B cell (primary cell): ENCODE data around the gene F2R. TPM values are rescaled to one million over a fixed set of nuclear protein-coding genes. Genes with fewer than 3 reads are reported as not detected.

Experiments used
- ATAC-seq: fragments of 200-7000 bp; cut with Tn5 transposase; one replicate; pipeline ENCODE4 v1.10.0; 2021; ENCODE audit warnings: low read depth, mild to moderate bottlenecking, moderate number of reproducible peaks, moderate library complexity
- CTCF ChIA-PET: fragments of 350-600 bp; sonication (Branson Sonifier 250); formaldehyde crosslinking; loops from one replicate; lab custom pipeline; 2021; ENCODE audit warnings: antibody characterized with exemption, inconsistent platforms; lab: Charles Lee
- POLR2A ChIA-PET: fragments of 350-600 bp; sonication (Branson Sonifier 250); formaldehyde crosslinking; loops from one replicate; lab custom pipeline; 2021; ENCODE audit warnings: antibody characterized with exemption; lab: Charles Lee
- DNase-seq: peaks from one replicate; pipeline ENCODE4 v3.0.0; 2013
- H2AFZ ChIP-seq: 2 replicates; pipeline ENCODE4 v1.6.1; 2012; ENCODE audit warnings: mild to moderate bottlenecking, low read depth, low read length; ENCODE audit not compliant: insufficient read depth, poor library complexity, severe bottlenecking
- H3K27ac ChIP-seq, 2 donors: 1 replicate in 1 of 2; 2 replicates in 1 of 2; pipeline ENCODE4 v1.5.1; 2012 to 2013; ENCODE audit warnings: low read length in 2 of 2, mild to moderate bottlenecking in 2 of 2, moderate library complexity in 1 of 2
- H3K27me3 ChIP-seq, 4 experiments: fragments of 200-600 bp in 1 of 4; sonication (generic) in 1 of 4; replicated peaks in 1 of 4; 1 replicate in 2 of 4; 2 replicates in 2 of 4; pipeline versions ENCODE4 v1.6.1 to v1.7.0; 2013 to 2016; ENCODE audit warnings: low read length in 3 of 4, mild to moderate bottlenecking in 2 of 4, mixed read lengths in 1 of 4, moderate library complexity in 1 of 4; ENCODE audit not compliant: insufficient read depth in 4 of 4, control insufficient read depth in 3 of 4; ENCODE audit errors: control extremely low read depth in 1 of 4
- H3K36me3 ChIP-seq, 2 experiments: replicated peaks in 1 of 2; 1 replicate in 1 of 2; 2 replicates in 1 of 2; pipeline versions ENCODE4 v1.6.1 to v1.7.1; 2013; ENCODE audit warnings: low read length in 1 of 2; ENCODE audit not compliant: insufficient read depth in 2 of 2, control insufficient read depth in 1 of 2; ENCODE audit errors: control extremely low read depth in 1 of 2, extremely low read depth in 1 of 2
- H3K4me1 ChIP-seq, 2 donors: fragments of 200-600 bp in 1 of 2; sonication (generic) in 1 of 2; 1 replicate in 1 of 2; 2 replicates in 1 of 2; pipeline versions ENCODE4 v1.5.1 to v1.6.1; 2013 to 2017; ENCODE audit warnings: low read length in 2 of 2; ENCODE audit not compliant: control insufficient read depth in 2 of 2, insufficient read depth in 2 of 2
- H3K4me2 ChIP-seq: replicated peaks from 2 replicates; pipeline ENCODE3; 2012; ENCODE audit warnings: mild to moderate bottlenecking, low read depth, low read length; ENCODE audit not compliant: poor library complexity, severe bottlenecking
- H3K4me3 ChIP-seq, 5 experiments: fragments of 200-600 bp in 1 of 5; sonication (generic) in 1 of 5; 1 replicate in 3 of 5; 2 replicates in 2 of 5; pipeline versions ENCODE4 v1.5.1 to v1.7.0; 2011 to 2016; ENCODE audit warnings: low read length in 4 of 5, mild to moderate bottlenecking in 4 of 5, low read depth in 2 of 5, control low read depth in 1 of 5, moderate library complexity in 1 of 5; ENCODE audit not compliant: insufficient read depth in 1 of 5; ENCODE audit errors: control extremely low read depth in 1 of 5, extremely low read depth in 1 of 5
- H3K79me2 ChIP-seq: fragments of 200-600 bp; sonication (generic); one replicate; pipeline ENCODE4 v1.6.0; 2016; ENCODE audit warnings: low read length; ENCODE audit not compliant: control insufficient read depth, insufficient read depth
- H3K9ac ChIP-seq: fragments of 200-600 bp; sonication (generic); 2 replicates; pipeline ENCODE4 v1.6.1; 2017; ENCODE audit warnings: mild to moderate bottlenecking, low read length, moderate library complexity
- H3K9me3 ChIP-seq, 3 donors: one replicate each; pipeline versions ENCODE4 v1.6.1 to v1.7.1; 2013; ENCODE audit warnings: low read length in 2 of 3; ENCODE audit not compliant: control insufficient read depth in 2 of 3, insufficient read depth in 1 of 3; ENCODE audit errors: control extremely low read depth in 1 of 3
- H4K20me1 ChIP-seq: 2 replicates; pipeline ENCODE4 v1.6.0; 2012; ENCODE audit warnings: mild to moderate bottlenecking, low read length; ENCODE audit not compliant: insufficient read depth, control insufficient read depth, poor library complexity, severe bottlenecking
- H3K27ac Mint-ChIP-seq: one replicate; pipeline ENCODE4 v1.8.0; 2021; ENCODE audit warnings: mixed read lengths
- H3K27me3 Mint-ChIP-seq: one replicate; pipeline ENCODE4 v1.8.0; 2021; ENCODE audit warnings: mixed read lengths
- H3K4me1 Mint-ChIP-seq: one replicate; pipeline ENCODE4 v1.8.0; 2021; ENCODE audit warnings: mixed read lengths
- H3K4me3 Mint-ChIP-seq: one replicate; pipeline ENCODE4 v1.8.0; 2021; ENCODE audit warnings: mixed read lengths
- H3K9me3 Mint-ChIP-seq: one replicate; pipeline ENCODE4 v1.8.0; 2022; ENCODE audit warnings: mixed read lengths; ENCODE audit not compliant: insufficient read depth
- EZH2 ChIP-seq: IDR thresholded peaks from 2 replicates; pipeline ENCODE4 v1.6.1; 2012; ENCODE audit warnings: borderline replicate concordance, low read depth, mild to moderate bottlenecking, moderate library complexity, low read length; ENCODE audit not compliant: insufficient read depth, poor library complexity, severe bottlenecking
- intact Hi-C: fragments of 100-400 bp; cut with micrococcal nuclease; formaldehyde crosslinking; loops from one replicate; pipeline ENCODE4 v1.10.0; 2022
- polyA plus RNA-seq: library from polyadenylated mRNA; depleted of rRNA; stranded (reverse); fragments of >200 nt; gene quantifications from 2 replicates; pipeline ENCODE4 v1.2.3, GENCODE V29; 2012
- total RNA-seq, 2 donors: library from RNA; stranded (reverse); fragments of 120-200 nt in 1 of 2; gene quantifications; 1 replicate in 1 of 2; 2 replicates in 1 of 2; pipeline versions ENCODE4 v1.2.3 to v1.2.4, GENCODE V29; 2013 to 2022
- TF ChIP-seq, protein P1 (sequence below): fragments of 200-600 bp; IDR thresholded peaks from one replicate; pipeline ENCODE4 v1.8.0; 2022; ENCODE audit warnings: antibody characterized with exemption, mild to moderate bottlenecking

F2R gene
- total and polyA plus RNA-seq, 2 donors (not counting 1 experiment from before 2014, with no cell fraction given) = 0.25 to 1.4 TPM

DNA sequence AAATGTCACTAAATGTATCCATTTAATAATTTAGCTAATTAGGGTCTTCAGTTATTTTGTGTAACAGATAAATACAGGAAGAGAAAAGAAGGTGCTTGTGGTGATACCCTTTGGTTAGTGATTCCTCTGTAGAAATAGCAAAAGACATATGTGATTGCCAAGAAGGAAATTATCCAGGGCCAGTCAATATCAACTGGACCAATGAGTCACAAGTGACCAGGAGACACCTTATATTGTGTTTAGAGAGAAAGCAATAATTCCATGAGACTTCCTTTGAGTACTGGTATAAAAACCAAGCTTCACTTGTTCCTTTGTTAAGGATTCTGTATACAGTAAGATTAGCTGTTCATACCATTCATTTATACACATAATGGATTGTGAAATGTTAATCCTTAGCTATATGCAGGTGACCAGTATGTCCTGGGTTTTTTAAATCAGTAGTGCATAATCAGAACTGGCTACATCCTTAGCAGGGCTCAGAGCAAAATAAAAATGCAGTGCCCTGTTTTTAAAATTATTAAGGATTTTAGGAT, 11.7 kb upstream of the F2R start:
- Histone ChIP-seq H3K4me1 (peaks cover 3 to 5% of the 10 kb centered on the region in 2 donors), H3K9me3 (no peaks in the 10 kb centered on the region), H3K4me2 (no peak overlapping the region), H4K20me1 (no peaks in the 10 kb centered on the region), H3K27ac (no peak overlapping the region), H3K4me3 (no peak overlapping the region), H3K9ac (no peak overlapping the region), H2AFZ (no peak overlapping the region), H3K36me3 (peaks cover 0 to 8% of the 10 kb centered on the region in 2 experiments), H3K27me3 (no peaks in the 10 kb centered on the region), H3K79me2 (no peaks in the 10 kb centered on the region)
- no peaks in the 10 kb centered on the region for H3K9me3 Mint-ChIP-seq
- H3K27ac Mint-ChIP-seq = no peak overlapping the region
- H3K4me3 Mint-ChIP-seq = no peak overlapping the region
- ATAC-seq (no peak), DNase-seq (no peak)
- peaks cover 6% of the 10 kb centered on the region for H3K4me1 Mint-ChIP-seq
- intact Hi-C loops = no loop called here
- no peak for TF ChIP-seq EZH2
- TF ChIP-seq, protein P1, sequence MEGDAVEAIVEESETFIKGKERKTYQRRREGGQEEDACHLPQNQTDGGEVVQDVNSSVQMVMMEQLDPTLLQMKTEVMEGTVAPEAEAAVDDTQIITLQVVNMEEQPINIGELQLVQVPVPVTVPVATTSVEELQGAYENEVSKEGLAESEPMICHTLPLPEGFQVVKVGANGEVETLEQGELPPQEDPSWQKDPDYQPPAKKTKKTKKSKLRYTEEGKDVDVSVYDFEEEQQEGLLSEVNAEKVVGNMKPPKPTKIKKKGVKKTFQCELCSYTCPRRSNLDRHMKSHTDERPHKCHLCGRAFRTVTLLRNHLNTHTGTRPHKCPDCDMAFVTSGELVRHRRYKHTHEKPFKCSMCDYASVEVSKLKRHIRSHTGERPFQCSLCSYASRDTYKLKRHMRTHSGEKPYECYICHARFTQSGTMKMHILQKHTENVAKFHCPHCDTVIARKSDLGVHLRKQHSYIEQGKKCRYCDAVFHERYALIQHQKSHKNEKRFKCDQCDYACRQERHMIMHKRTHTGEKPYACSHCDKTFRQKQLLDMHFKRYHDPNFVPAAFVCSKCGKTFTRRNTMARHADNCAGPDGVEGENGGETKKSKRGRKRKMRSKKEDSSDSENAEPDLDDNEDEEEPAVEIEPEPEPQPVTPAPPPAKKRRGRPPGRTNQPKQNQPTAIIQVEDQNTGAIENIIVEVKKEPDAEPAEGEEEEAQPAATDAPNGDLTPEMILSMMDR = no peak
- ChIA-PET CTCF (no interaction called here), POLR2A (no interaction called here)
- H3K27me3 Mint-ChIP-seq = no peaks in the 10 kb centered on the region

DNA sequence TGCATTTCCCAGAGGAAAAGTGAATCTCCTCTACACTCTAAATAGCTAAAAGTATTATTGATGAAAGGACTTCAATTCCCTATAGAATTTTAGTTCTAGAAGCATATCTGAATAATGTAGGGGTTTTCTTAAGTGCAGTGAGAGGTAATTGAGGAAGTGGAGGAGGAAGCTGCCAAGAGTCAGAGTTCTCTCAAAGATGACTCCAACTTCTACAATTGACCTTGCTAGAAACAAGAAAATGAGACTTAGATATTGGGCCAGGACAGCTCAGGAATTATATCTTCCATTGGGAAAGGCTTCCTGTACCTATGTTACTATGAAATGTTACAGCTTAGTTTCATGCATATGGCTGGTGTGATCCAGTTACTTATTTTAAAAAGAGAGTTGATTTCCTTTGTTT, 10.4 kb upstream of the F2R start:
- no peak overlapping the region for H3K9ac ChIP-seq
- TF ChIP-seq, protein P1 = no peak
- no peak for TF ChIP-seq EZH2
- no peak overlapping the region for H3K4me2 ChIP-seq
- intact Hi-C loops = no loop called here
- H3K4me1 Mint-ChIP-seq = peaks cover 6% of the 10 kb centered on the region
- H3K4me1 ChIP-seq = peaks cover 3 to 5% of the 10 kb centered on the region in 2 donors
- no peak overlapping the region for H3K4me3 Mint-ChIP-seq
- H3K79me2 ChIP-seq = no peaks in the 10 kb centered on the region
- no peaks in the 10 kb centered on the region for H4K20me1 ChIP-seq
- no peak overlapping the region for H3K27ac ChIP-seq
- ATAC-seq = no peak
- no peak overlapping the region for H3K27ac Mint-ChIP-seq
- POLR2A ChIA-PET = no interaction called here
- no peaks in the 10 kb centered on the region for H3K9me3 Mint-ChIP-seq
- H3K4me3 ChIP-seq = no peak overlapping the region
- H3K9me3 ChIP-seq = no peaks in the 10 kb centered on the region
- no peaks in the 10 kb centered on the region for H3K27me3 ChIP-seq
- peaks cover 3% of the 10 kb centered on the region for H3K27me3 Mint-ChIP-seq
- peak; percentile 11 for DNase-seq
- H3K36me3 ChIP-seq = peaks cover 0 to 8% of the 10 kb centered on the region in 2 experiments
- CTCF ChIA-PET = no interaction called here
- H2AFZ ChIP-seq = no peak overlapping the region
